PC-3 (cell line): Measurements from ENCODE around the gene TAC1.

Experiments used
- EZH2 ChIP-seq: fragments of 300-600 bp; sonication (generic); IDR thresholded peaks from one replicate; pipeline ENCODE4 v1.6.1; 2017; ENCODE audit warnings: antibody characterized with exemption, mild to moderate bottlenecking, low read length; ENCODE audit not compliant: unreplicated experiment
- EZH2phosphoT487 ChIP-seq: fragments of 300-600 bp; sonication (generic); IDR thresholded peaks from 2 replicates; pipeline ENCODE4 v1.6.1; 2018; ENCODE audit warnings: mild to moderate bottlenecking, antibody characterized with exemption, low read length, borderline replicate concordance
- TF ChIP-seq, protein P1 (sequence below): fragments of 300-600 bp; sonication (generic); conservative IDR thresholded peaks from 2 replicates; pipeline ENCODE4 v1.5.1; 2017; ENCODE audit warnings: antibody characterized with exemption, low read depth, mild to moderate bottlenecking, low read length

DNA sequence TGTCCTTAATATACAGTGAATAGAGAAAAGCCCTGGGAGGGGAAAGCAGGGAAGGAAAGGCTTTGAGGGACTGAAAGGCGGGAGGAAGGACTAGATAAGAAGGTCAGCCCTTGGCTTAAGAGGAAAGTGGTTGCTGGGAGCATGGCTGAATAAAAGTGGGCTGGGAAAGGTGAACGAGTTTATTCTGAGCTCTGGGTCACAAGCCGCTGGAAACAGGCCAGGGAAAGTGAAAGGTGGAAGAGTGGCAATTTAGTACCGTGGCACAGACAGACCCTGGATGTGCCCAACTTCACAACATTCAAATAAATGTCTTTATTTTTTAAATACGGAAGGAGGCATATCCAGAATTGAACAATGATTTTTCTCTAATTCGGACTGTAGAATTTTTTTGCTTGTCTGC lies 39.7 kb downstream of the TAC1 start:
- TF ChIP-seq, protein P1, sequence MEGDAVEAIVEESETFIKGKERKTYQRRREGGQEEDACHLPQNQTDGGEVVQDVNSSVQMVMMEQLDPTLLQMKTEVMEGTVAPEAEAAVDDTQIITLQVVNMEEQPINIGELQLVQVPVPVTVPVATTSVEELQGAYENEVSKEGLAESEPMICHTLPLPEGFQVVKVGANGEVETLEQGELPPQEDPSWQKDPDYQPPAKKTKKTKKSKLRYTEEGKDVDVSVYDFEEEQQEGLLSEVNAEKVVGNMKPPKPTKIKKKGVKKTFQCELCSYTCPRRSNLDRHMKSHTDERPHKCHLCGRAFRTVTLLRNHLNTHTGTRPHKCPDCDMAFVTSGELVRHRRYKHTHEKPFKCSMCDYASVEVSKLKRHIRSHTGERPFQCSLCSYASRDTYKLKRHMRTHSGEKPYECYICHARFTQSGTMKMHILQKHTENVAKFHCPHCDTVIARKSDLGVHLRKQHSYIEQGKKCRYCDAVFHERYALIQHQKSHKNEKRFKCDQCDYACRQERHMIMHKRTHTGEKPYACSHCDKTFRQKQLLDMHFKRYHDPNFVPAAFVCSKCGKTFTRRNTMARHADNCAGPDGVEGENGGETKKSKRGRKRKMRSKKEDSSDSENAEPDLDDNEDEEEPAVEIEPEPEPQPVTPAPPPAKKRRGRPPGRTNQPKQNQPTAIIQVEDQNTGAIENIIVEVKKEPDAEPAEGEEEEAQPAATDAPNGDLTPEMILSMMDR = no peak
- TF ChIP-seq EZH2phosphoT487 (no peak), EZH2 (no peak)
